Hindlimb muscle (tissue), 1 donor: ENCODE data around the gene PRDM8. TPM values are rescaled to one million over a fixed set of nuclear protein-coding genes. Genes with fewer than 3 reads are reported as not detected.
"Not testable (repeated sequence)": the region's sequence is repeated elsewhere in the genome, so short reads cannot be mapped to it uniquely, and the experiment has no call there.

Experiments
- DNase-seq: peaks from one replicate; pipeline ENCODE4 v3.0.0-alpha.2; 2013
- polyA plus RNA-seq: library from polyadenylated mRNA; unstranded; fragments of 120-200 nt; gene quantifications from one replicate; pipeline ENCODE4 v1.2.1, GENCODE V29; 2013; ENCODE audit not compliant: insufficient read length

PRDM8 gene
- polyA plus RNA-seq, 1 donor = 17.1 TPM

GRCh38 chr4:80231180-80231579, 33.9 kb downstream of the PRDM8 start:
- no peak for DNase-seq

GRCh38 chr4:80232707-80233370, 35.5 kb downstream of the PRDM8 start:
- DNase-seq = no peak

DNA sequence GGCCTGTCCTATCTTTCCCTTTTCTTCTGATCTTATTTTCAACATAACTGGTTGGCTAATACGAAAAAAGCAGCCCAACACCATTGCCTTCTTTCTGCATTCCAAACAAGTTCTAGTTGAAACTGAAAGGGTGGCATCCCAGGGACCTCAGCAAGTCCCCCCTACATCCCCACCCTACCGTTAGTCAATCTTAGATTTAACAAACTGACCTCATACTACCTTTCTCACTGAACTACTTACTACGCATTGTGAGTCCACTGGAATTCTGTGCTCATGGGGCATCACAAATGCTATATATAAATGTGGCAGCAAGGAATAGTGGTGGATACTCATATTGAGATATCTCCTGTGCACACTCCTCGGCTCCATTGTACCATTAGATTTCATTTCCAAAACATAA, 36.1 kb downstream of the PRDM8 start:
- no peak for DNase-seq

GRCh38 chr4:80235451-80235850, 38.1 kb downstream of the PRDM8 start:
- no peak for DNase-seq

DNA sequence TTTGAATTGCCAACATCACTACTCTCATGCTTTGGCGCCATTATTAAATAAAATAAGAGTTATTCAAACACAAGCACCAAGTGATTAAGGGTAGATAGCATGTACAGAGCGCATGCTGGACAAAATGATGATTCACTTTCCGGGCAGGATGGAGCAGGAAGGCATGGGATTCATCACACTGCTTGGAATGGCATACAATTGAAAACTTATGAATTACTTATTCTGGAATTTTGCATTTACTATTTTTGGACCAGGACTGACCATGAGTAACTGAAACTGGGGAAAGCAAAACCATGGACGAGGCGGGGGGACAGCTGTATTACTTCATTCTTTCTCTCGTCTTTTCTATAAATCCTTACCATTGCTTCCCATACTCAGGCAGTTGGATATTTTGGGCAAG, 40.7 kb downstream of the PRDM8 start:
- DNase-seq = no peak

- DNase-seq = no peak
Observed at GRCh38 chr4:80239480-80240150, 42.3 kb downstream of the PRDM8 start.

GRCh38 chr4:80240976-80241375, 43.7 kb downstream of the PRDM8 start:
- no peak for DNase-seq

- no peak for DNase-seq
Observed at GRCh38 chr4:80243274-80244018, 46.1 kb downstream of the PRDM8 start.

DNA sequence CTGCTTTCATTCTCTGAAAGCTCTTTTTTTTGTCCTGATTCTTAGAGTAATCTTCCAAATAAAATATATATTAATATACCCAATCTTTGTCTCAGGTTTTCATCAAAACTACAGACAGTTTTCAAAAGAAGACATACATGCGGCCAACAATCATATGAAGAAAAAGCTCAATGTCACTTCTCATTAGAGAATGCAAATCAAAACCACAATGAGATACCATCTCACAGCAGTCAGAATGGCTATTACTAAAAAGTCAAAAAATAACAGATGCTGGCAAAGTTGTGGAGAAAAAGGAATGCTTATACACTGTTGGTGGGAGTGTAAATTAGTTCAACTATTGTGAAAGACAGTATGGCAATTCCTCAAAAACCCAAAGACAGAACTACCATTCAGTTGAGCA, 50.2 kb downstream of the PRDM8 start:
- not testable (repeated sequence) for DNase-seq

GRCh38 chr4:80249144-80249543, 51.8 kb downstream of the PRDM8 start:
- DNase-seq = no peak

DNA sequence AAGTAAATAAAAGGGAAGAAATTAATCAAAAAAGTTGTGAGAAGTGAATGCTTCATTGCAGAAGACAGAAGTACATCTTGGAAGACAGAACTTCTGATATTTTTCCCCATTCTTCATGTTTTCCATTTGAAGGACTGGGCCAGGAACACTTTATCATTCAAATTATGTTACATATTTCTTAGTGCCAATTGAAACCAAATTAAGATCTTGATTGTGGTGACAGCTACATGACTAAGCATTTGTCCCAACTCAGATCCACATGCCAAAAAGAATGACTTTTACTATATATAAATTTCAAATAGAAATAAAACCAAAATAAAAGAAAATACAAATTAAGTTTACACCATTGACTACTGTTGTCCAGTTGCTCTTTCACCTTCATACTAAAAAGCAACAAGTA, 55.1 kb downstream of the PRDM8 start:
- DNase-seq = no peak

DNA sequence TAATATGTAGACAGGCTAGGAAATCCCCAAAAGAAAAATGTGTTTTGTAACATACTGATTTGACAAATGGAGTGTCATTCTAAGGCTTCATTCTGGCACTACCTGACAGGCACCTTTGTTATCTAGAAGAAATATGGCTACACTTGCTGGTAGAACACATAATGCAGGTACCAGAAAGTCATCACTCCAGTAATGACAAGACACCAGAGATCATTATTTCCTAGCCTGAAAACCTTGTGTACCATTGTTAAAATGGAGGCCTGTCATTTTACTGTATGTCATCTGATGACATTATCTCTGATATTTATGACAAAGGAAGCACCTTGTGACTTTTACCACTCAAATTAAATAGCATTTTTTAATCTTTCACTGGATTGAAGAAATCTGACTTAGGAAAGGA, 55.6 kb downstream of the PRDM8 start:
- DNase-seq = no peak

DNA sequence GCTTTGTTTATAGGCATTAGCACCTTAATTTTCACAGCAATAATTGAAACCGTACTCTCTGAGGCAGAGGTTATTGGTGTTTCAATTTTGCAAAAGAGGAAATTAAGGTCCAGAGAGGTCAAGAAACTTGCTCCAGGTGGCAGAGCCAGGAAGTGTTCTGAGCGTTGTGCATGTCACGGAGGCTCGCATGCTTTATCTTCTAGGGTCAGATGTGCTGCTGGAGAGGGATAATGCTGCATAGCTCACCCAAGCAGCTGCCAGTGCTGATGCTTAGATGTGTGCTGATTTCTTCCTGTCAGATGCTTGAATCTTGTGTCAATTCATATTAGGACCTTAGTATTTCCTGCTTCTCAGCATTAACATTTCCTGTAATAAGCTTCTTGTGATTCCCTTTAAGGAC, 56.2 kb downstream of the PRDM8 start:
- no peak for DNase-seq

Other genes starting within 250 kb of the PRDM8 start
- gene ANTXR2, start 124.3 kb upstream of the PRDM8 start, polyA plus RNA-seq = 94.7 TPM
- 0.31 TPM for gene FGF5, start 69.2 kb downstream of the PRDM8 start, polyA plus RNA-seq
- 0.32 TPM for gene CFAP299, start 138.2 kb downstream of the PRDM8 start, polyA plus RNA-seq